Natural killer cell (primary cell): Measurements from ENCODE around the gene SNTB2. TPM values are rescaled to one million over a fixed set of nuclear protein-coding genes. Genes with fewer than 3 reads are reported as not detected.

Experiments used
- ATAC-seq, 3 donors: fragments of 150-1000 bp in 2 of 3; fragments of 200-7000 bp in 1 of 3; cut with Tn5 transposase; 1 replicate in 1 of 3; 2 replicates in 2 of 3; pipeline ENCODE4 v1.10.0; 2021; ENCODE audit warnings: mild to moderate bottlenecking in 2 of 3, moderate library complexity in 2 of 3
- DNase-seq, 2 donors: peaks; one replicate each; pipeline versions ENCODE4 v3.0.0 to v3.0.0-alpha.2; 2013 to 2021; ENCODE audit warnings: mixed read lengths in 1 of 2
- H3K27ac ChIP-seq: one replicate; pipeline ENCODE4 v1.5.1; 2013; ENCODE audit warnings: mild to moderate bottlenecking, low read length
- H3K27me3 ChIP-seq: one replicate; pipeline ENCODE4 v1.6.1; 2013; ENCODE audit warnings: low read length; ENCODE audit not compliant: control insufficient read depth, insufficient read depth
- H3K36me3 ChIP-seq: one replicate; pipeline ENCODE4 v1.6.1; 2013; ENCODE audit warnings: low read length; ENCODE audit not compliant: control insufficient read depth, insufficient read depth
- H3K4me1 ChIP-seq: one replicate; pipeline ENCODE4 v1.6.1; 2013; ENCODE audit warnings: low read length; ENCODE audit not compliant: control insufficient read depth, insufficient read depth
- H3K4me3 ChIP-seq: one replicate; pipeline ENCODE4 v1.5.1; 2013; ENCODE audit warnings: low read length
- H3K9me3 ChIP-seq: one replicate; pipeline ENCODE4 v1.6.1; 2013; ENCODE audit warnings: low read length; ENCODE audit not compliant: control insufficient read depth, insufficient read depth
- H3K27ac Mint-ChIP-seq, 2 donors: one replicate each; pipeline ENCODE4 v1.8.0; 2022; ENCODE audit warnings: mild to moderate bottlenecking in 2 of 2, mixed read lengths in 2 of 2, moderate library complexity in 1 of 2
- H3K27me3 Mint-ChIP-seq, 2 donors: one replicate each; pipeline ENCODE4 v1.8.0; 2022; ENCODE audit warnings: low read depth in 2 of 2, mixed read lengths in 2 of 2
- H3K36me3 Mint-ChIP-seq: one replicate; pipeline ENCODE4 v1.8.0; 2022; ENCODE audit warnings: mixed read lengths
- H3K4me1 Mint-ChIP-seq, 2 donors: one replicate each; pipeline ENCODE4 v1.8.0; 2022; ENCODE audit warnings: mixed read lengths in 2 of 2
- H3K4me3 Mint-ChIP-seq: one replicate; pipeline ENCODE4 v1.8.0; 2022; ENCODE audit warnings: mild to moderate bottlenecking, moderate library complexity, mixed read lengths
- H3K9me3 Mint-ChIP-seq, 2 donors: one replicate each; pipeline ENCODE4 v1.8.0; 2022; ENCODE audit warnings: mixed read lengths in 2 of 2
- CTCF ChIP-seq: fragments of 200-600 bp; IDR thresholded peaks from one replicate; pipeline ENCODE4 v1.8.0; 2022; ENCODE audit warnings: antibody characterized with exemption
- WGBS: methylation state at CpG from one replicate; pipeline ENCODE4 v1.1.7; 2013; ENCODE audit warnings: missing lambda C conversion rate; ENCODE audit not compliant: insufficient coverage; 5-methylcytosine and 5-hydroxymethylcytosine counted together
- intact Hi-C: fragments of 100-400 bp; cut with micrococcal nuclease; formaldehyde crosslinking; loops from one replicate; pipeline ENCODE4 v1.14.2; 2022
- total RNA-seq, 4 donors: library from RNA; stranded (reverse); fragments of 120-200 nt in 1 of 4; gene quantifications; one replicate each; pipeline versions ENCODE4 v1.2.3 to v1.2.4, GENCODE V29; 2013 to 2022

SNTB2 gene
- total RNA-seq, 3 donors from 2014 or later (not counting 1 experiment from before 2014, with no cell fraction given): 43.8 to 55.2 (median 49.9) TPM

- Mint-ChIP-seq H3K36me3 (no peaks in the 10 kb centered on the region), H3K27ac (peak overlapping the region; percentile 36 to 72), H3K9me3 (no peaks in the 10 kb centered on the region), H3K4me3 (no peak overlapping the region), H3K4me1 (peaks cover 17 to 23% of the 10 kb centered on the region in 2 donors), H3K27me3 (no peaks in the 10 kb centered on the region)
- H3K36me3 ChIP-seq: peaks cover 25% of the 10 kb centered on the region
- DNase-seq (peak in 1 of 2 donors; percentile 44), ATAC-seq (peak in 2 of 3 donors; percentile 10 to 31)
- TF ChIP-seq CTCF: no peak
- no peaks in the 10 kb centered on the region for H3K27me3 ChIP-seq
- H3K4me3 ChIP-seq: no peak overlapping the region
- WGBS: 59% methylated on average over 8 of the region's 8 CpGs
- no peak overlapping the region for H3K27ac ChIP-seq
- H3K4me1 ChIP-seq: peaks cover 13% of the 10 kb centered on the region
- no peaks in the 10 kb centered on the region for H3K9me3 ChIP-seq
- intact Hi-C loops: no loop called here
Measured at GRCh38 chr16:69166221-69166833, 20.6 kb upstream of the SNTB2 start.

GRCh38 chr16:69166946-69167930, 19.7 kb upstream of the SNTB2 start:
- Mint-ChIP-seq H3K9me3 (no peaks in the 10 kb centered on the region), H3K36me3 (no peaks in the 10 kb centered on the region), H3K27ac (peak overlapping the region in 1 of 2 donors; percentile 26), H3K4me3 (no peak overlapping the region), H3K4me1 (peaks cover 17 to 23% of the 10 kb centered on the region in 2 donors), H3K27me3 (no peaks in the 10 kb centered on the region)
- H3K4me3 ChIP-seq: no peak overlapping the region
- no peak for ATAC-seq
- intact Hi-C loops: no loop called here
- 93% methylated on average over 4 of the region's 7 CpGs for WGBS
- no peaks in the 10 kb centered on the region for H3K27me3 ChIP-seq
- H3K9me3 ChIP-seq: no peaks in the 10 kb centered on the region
- H3K27ac ChIP-seq: no peak overlapping the region
- DNase-seq: no peak
- peaks cover 13% of the 10 kb centered on the region for H3K4me1 ChIP-seq
- peaks cover 23% of the 10 kb centered on the region for H3K36me3 ChIP-seq
- TF ChIP-seq CTCF: no peak

GRCh38 chr16:69169051-69169450, 17.9 kb upstream of the SNTB2 start:
- H3K27ac ChIP-seq: no peak overlapping the region
- Mint-ChIP-seq H3K4me3 (no peak overlapping the region), H3K27ac (no peak overlapping the region), H3K27me3 (no peaks in the 10 kb centered on the region), H3K36me3 (no peaks in the 10 kb centered on the region), H3K4me1 (peaks cover 27 to 32% of the 10 kb centered on the region in 2 donors), H3K9me3 (no peaks in the 10 kb centered on the region)
- H3K9me3 ChIP-seq: no peaks in the 10 kb centered on the region
- no peak for TF ChIP-seq CTCF
- 97% methylated on average over 4 of the region's 4 CpGs for WGBS
- peaks cover 13% of the 10 kb centered on the region for H3K4me1 ChIP-seq
- peaks cover 20% of the 10 kb centered on the region for H3K36me3 ChIP-seq
- no peak for ATAC-seq
- H3K27me3 ChIP-seq: no peaks in the 10 kb centered on the region
- H3K4me3 ChIP-seq: no peak overlapping the region
- no peak for DNase-seq
- intact Hi-C loops: no loop called here
